ENCODE measurements around the gene PHACTR3. TPM values are rescaled to one million over a fixed set of nuclear protein-coding genes. Genes with fewer than 3 reads are reported as not detected.

The PHACTR3 gene
- total RNA-seq, 1 experiment from 2014 or later = not detected

GRCh38 chr20:59800309-59800708 is 196.0 kb downstream of the PHACTR3 start (continued):
- TF ChIP-seq REST (IDR thresholded peaks at IDR 0.05; ENCODE audit: low read depth) = no peak

GRCh38 chr20:59802018-59802417 is 197.7 kb downstream of the PHACTR3 start:
- CTCF ChIA-PET = no interaction called here
- DNase-seq (ENCODE audit: low read depth, low spot score) (no peak), ATAC-seq (no peak)
- no peaks in the 10 kb centered on the region for H3K79me2 ChIP-seq (ENCODE audit: insufficient read depth, low read length)
- H3K9ac ChIP-seq (ENCODE audit: low read length) = no peak overlapping the region
- no peak overlapping the region for H3K4me2 ChIP-seq (ENCODE audit: low read length)
- H3K36me3 ChIP-seq (ENCODE audit: control insufficient read depth in 1 of 2, insufficient read depth in 2 of 2, low read length in 2 of 2) = no peaks in the 10 kb centered on the region
- no peaks in the 10 kb centered on the region for H3K9me2 ChIP-seq (ENCODE audit: insufficient read depth)
- intact Hi-C loops (cut with micrococcal nuclease) = no loop called here
- no peaks in the 10 kb centered on the region for H4K20me1 ChIP-seq (ENCODE audit: insufficient read depth)
- POLR2A ChIA-PET = no interaction called here
- TF ChIP-seq RAD21 (IDR thresholded peaks at IDR 0.05; ENCODE audit: low read depth) (no peak), SP1 (IDR thresholded peaks at IDR 0.05; ENCODE audit: low read depth) (no peak), EZH2 (IDR thresholded peaks at IDR 0.05) (no peak), SIN3A (IDR thresholded peaks at IDR 0.05; ENCODE audit: low read depth) (no peak), FOSL1 (IDR thresholded peaks at IDR 0.05; ENCODE audit: low read depth) (no peak), ELF1 (IDR thresholded peaks at IDR 0.05; ENCODE audit: borderline replicate concordance, low read depth) (no peak), EZH2phosphoT487 (IDR thresholded peaks at IDR 0.05; ENCODE audit: borderline replicate concordance) (no peak), MAX (IDR thresholded peaks at IDR 0.05) (no peak), CBX3 (IDR thresholded peaks at IDR 0.05; ENCODE audit: low read depth) (no peak), REST (IDR thresholded peaks at IDR 0.05; ENCODE audit: low read depth) (no peak), CTCF (IDR thresholded peaks at IDR 0.05 in 2 of 3, conservative IDR thresholded peaks at IDR 0.05 in 1 of 3; ENCODE audit: borderline replicate concordance in 1 of 3, insufficient read depth in 1 of 3, low read depth in 2 of 3, low read length in 2 of 3) (no peak), ZFX (IDR thresholded peaks at IDR 0.05) (no peak), TCF7L2 (IDR thresholded peaks at IDR 0.05; ENCODE audit: borderline replicate concordance, extremely low read depth, insufficient read depth, insufficient read length) (no peak), SRF (IDR thresholded peaks at IDR 0.05; ENCODE audit: low read depth) (no peak)
- RAD21 ChIA-PET (ENCODE audit: low non-redundant PET in 1 of 2, low total read pairs in 2 of 2, uncharacterized antibody in 2 of 2, unreplicated experiment in 2 of 2) = no interaction called here
- H3K27ac ChIP-seq (ENCODE audit: low read depth, low read length) = no peak overlapping the region
- H2AFZ ChIP-seq (ENCODE audit: low read depth, low read length, poor library complexity, severe bottlenecking) = no peak overlapping the region
- no TSS peak for BruUV-seq (replicated peaks)
- no peaks in the 10 kb centered on the region; the same call in 1 of the 2 replicates for H3K27me3 ChIP-seq (ENCODE audit: insufficient read depth, low read length)
- peaks cover 0 to 13% of the 10 kb centered on the region in 2 experiments; a peak in 1 of 4 replicates for H3K9me3 ChIP-seq (ENCODE audit: control insufficient read depth in 1 of 2, insufficient read depth in 1 of 2, low read depth in 1 of 2, low read length in 2 of 2)
- no peak overlapping the region for H3K4me3 ChIP-seq (replicated peaks in 1 of 2; ENCODE audit: low read depth in 1 of 2, low read length in 2 of 2)
- H3K4me1 ChIP-seq (ENCODE audit: control insufficient read depth in 1 of 2, insufficient read depth in 2 of 2, low read length in 2 of 2) = no peaks in the 10 kb centered on the region

All from HCT116 (cell line).